Measurements from ENCODE around the gene AUH. TPM values are rescaled to one million over a fixed set of nuclear protein-coding genes. Genes with fewer than 3 reads are reported as not detected.

Gene AUH, protein sequence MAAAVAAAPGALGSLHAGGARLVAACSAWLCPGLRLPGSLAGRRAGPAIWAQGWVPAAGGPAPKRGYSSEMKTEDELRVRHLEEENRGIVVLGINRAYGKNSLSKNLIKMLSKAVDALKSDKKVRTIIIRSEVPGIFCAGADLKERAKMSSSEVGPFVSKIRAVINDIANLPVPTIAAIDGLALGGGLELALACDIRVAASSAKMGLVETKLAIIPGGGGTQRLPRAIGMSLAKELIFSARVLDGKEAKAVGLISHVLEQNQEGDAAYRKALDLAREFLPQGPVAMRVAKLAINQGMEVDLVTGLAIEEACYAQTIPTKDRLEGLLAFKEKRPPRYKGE
- total RNA-seq: 58.2 and 62.6 TPM in 2 replicates

DNA sequence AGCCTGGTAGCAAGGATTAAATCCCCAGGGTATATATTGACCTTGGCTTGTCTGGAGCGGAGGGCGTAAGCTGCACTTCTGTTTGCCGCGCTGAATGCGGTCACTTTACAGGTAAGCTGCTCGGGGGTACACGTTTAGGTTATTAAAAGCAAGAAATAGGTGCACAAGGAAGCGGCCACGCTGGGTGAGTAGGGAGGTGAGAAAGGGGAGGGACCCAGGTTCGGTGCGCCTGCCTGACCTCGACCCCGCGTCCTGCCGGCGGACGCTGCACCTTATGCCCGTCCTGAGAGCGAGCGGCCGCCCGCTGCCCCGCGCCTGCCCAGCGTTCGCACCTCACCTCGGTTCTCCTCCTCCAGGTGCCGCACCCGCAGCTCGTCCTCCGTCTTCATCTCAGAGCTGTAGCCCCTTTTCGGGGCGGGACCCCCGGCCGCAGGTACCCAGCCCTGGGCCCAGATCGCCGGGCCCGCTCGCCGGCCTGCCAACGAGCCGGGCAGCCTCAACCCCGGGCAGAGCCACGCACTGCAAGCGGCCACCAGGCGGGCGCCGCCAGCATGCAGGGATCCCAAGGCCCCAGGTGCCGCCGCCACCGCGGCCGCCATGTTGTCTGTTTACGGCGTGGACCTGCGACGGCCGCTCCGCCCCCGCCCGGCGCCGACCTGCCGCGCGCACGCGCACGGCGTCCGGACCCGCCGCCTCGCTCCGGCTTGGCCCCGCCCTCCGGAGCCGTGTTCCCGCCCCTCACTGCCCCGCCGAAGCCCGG lies at the start of gene AUH:
Gene AUH (minus strand): TSS at position 628 of the 760 bp plus-strand sequence. CDS start 29 bp downstream, at position 599.
- Mint-ChIP-seq H3K9me3 (peaks cover 7% of the 10 kb centered on the region), H3K4me1 (ENCODE audit: low read depth) (peaks cover 50% of the 10 kb centered on the region), H3K4me3 (ENCODE audit: low read depth) (peak within 1 kb of the TSS; percentile 98), H3K27me3 (ENCODE audit: low read depth) (no peaks in the 10 kb centered on the region), H3K27ac (peak within 1 kb of the TSS; percentile 99), H3K36me3 (ENCODE audit: low read depth) (peaks cover 48% of the 10 kb centered on the region)
- peak; percentile 84 for DNase-seq (ENCODE audit: low spot score)
- intact Hi-C loops (cut with micrococcal nuclease): no loop called here

DNA sequence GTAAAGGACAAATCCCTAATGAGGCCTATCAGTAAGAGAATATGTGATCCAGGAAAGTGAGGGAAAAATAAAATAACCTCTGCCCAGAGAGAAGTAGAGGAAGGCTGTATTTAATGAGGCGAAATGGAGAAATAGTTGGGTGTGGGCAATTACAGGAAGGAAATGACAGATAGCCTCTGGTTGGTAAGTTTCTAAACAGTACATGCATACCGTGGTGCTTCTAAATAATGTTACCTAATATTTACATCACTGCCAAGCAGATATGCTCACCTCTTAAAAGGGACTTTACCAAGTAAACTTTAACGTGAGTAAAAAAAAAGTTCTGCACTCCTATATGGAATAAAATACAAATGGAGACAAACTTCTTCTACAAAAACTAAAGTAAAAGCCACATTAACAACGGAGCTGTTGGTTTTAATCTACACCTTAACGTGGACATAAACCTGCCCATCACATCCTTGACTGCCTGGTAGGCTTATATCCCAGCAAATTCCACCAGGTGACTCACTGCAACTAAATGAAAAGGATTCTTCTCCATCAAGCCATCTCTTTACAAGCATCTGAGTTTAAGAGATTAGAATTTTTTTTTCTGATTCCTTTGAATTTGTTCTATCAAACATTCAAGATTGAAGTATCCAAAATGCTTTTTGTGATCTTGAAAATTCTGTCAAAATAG lies 49.5 kb upstream of the AUH start:
- Mint-ChIP-seq H3K9me3 (no peaks in the 10 kb centered on the region), H3K36me3 (ENCODE audit: low read depth) (peaks cover 94% of the 10 kb centered on the region), H3K4me1 (ENCODE audit: low read depth) (peaks cover 62% of the 10 kb centered on the region), H3K27ac (peak overlapping the region; percentile 33), H3K27me3 (ENCODE audit: low read depth) (no peaks in the 10 kb centered on the region), H3K4me3 (ENCODE audit: low read depth) (no peak overlapping the region)
- intact Hi-C loops (cut with micrococcal nuclease): no loop called here
- DNase-seq (ENCODE audit: low spot score): no peak

DNA sequence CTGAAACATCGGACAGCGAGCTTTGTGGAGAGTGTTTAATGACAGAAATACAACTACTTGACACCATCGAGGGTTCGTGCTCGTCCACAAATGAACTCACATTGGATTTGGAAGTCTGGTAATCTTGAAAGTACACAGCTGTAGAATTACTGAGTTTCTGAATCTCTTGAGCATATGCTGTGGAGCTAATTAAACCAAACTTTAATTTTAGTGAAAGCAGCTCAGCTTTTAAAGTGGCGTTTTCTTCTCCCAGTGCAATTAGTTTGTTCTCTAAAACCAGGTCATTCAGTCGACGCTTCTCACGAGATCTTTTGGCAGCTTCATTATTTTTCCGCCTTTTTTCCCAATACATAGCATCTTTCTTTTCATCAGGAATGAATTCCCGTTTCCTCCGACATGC lies 48.4 kb upstream of the AUH start:
- Mint-ChIP-seq H3K4me3 (ENCODE audit: low read depth) (no peak overlapping the region), H3K27me3 (ENCODE audit: low read depth) (no peaks in the 10 kb centered on the region), H3K4me1 (ENCODE audit: low read depth) (peaks cover 56% of the 10 kb centered on the region), H3K9me3 (no peaks in the 10 kb centered on the region), H3K36me3 (ENCODE audit: low read depth) (peaks cover 95% of the 10 kb centered on the region), H3K27ac (no peak overlapping the region)
- intact Hi-C loops (cut with micrococcal nuclease): no loop called here
- no peak for DNase-seq (ENCODE audit: low spot score)

DNA sequence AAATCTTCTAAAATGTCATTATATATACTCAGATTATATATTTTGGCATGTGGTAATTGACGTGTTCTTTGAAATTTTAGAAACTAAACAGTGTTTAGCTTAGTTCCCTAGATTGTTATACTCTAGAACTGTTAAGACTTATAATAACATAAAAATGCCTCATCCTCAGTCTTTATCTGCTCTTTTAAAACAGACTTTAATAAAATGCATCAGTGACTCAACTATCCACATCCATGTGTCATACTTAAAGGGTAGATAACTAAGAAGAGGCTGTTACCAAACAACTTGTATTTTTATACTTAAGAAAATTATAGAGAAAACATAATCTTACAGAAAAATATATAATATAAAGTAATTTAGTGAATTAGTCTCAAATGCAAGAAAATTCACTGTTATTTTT lies 46.8 kb upstream of the AUH start:
- DNase-seq (ENCODE audit: low spot score): no peak
- intact Hi-C loops (cut with micrococcal nuclease): no loop called here
- no peak overlapping the region for H3K4me3 Mint-ChIP-seq (ENCODE audit: low read depth)
- H3K27ac Mint-ChIP-seq: no peak overlapping the region
- H3K9me3 Mint-ChIP-seq: no peaks in the 10 kb centered on the region
- peaks cover 53% of the 10 kb centered on the region for H3K4me1 Mint-ChIP-seq (ENCODE audit: low read depth)
- no peaks in the 10 kb centered on the region for H3K27me3 Mint-ChIP-seq (ENCODE audit: low read depth)
- peaks cover 93% of the 10 kb centered on the region for H3K36me3 Mint-ChIP-seq (ENCODE audit: low read depth)

DNA sequence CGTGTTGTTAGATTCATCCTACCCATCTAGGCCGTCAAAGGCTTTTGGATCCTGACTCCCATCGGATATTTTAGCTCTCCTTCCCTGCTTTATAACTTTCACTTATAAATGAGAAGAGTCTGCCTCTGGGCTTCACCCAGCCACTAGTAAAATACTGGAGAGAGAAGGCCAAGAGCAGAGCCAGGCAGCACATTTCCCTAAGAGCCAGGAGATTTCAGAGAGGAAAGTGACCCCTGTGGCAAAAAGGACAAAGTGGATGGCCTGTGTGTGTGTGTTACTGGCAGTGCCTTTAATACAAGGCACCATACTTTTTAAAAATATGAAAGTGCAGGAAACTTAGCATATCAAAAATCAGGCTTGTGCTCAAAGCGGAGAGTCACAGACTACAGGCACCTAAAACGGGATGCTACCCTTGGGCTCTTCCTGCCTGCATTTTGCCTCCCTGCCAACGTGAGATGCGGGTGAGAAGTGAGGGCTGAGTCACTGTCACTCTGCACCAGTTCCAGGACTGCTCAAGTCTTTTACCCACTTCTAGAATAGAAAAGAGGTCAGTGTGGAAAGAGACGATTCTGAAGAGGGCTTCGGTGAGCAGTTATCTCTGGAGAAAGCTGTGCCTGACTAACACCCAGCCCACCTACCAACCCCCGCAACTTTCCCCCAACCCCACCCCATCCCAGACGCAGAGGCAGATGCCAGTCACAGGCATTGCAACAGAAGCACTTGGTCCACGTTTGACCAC lies 46.0 kb upstream of the AUH start:
- peaks cover 92% of the 10 kb centered on the region for H3K36me3 Mint-ChIP-seq (ENCODE audit: low read depth)
- no peaks in the 10 kb centered on the region for H3K9me3 Mint-ChIP-seq
- no peak overlapping the region for H3K27ac Mint-ChIP-seq
- no peak overlapping the region for H3K4me3 Mint-ChIP-seq (ENCODE audit: low read depth)
- intact Hi-C loops (cut with micrococcal nuclease): no loop called here
- DNase-seq (ENCODE audit: low spot score): no peak
- peaks cover 52% of the 10 kb centered on the region for H3K4me1 Mint-ChIP-seq (ENCODE audit: low read depth)
- no peaks in the 10 kb centered on the region for H3K27me3 Mint-ChIP-seq (ENCODE audit: low read depth)

DNA sequence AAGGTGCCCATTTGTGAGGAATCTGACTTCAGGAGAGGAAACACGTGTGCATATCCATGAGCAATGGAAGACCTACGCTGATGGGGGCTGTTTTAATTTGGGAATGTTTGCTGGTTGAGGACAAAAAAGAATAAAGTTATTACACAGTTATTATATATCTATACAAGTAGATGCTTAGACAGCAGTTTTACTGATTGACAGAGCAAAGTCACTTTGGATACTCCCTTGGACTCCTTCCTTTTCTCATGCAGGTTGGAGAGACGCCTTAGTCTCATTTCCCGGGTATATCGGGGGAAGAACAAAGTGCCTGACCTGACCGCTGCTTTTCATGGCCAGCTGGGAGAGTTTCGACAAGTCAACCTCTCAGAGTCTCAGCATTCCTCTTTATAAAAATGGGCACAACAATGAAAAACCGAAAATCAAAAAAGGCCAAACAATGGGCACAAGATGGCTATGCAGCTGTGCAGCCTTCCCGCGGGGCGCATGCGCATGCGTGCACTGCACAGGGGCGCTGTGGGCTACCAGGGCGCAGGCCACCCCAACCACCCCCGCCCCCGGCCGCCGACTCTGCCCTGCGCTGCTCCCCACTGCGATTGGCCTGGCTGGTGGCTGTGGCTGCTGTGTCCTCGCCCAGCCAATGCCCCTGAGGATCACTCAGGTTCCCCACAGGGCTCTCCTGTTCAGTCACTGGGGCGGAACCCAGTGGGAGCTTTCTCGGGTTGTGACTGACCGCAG lies 43.8 kb upstream of the AUH start:
- no peaks in the 10 kb centered on the region for H3K9me3 Mint-ChIP-seq
- no peak overlapping the region for H3K27ac Mint-ChIP-seq
- no peak overlapping the region for H3K4me3 Mint-ChIP-seq (ENCODE audit: low read depth)
- intact Hi-C loops (cut with micrococcal nuclease): no loop called here
- H3K4me1 Mint-ChIP-seq (ENCODE audit: low read depth): peaks cover 38% of the 10 kb centered on the region
- H3K36me3 Mint-ChIP-seq (ENCODE audit: low read depth): peaks cover 74% of the 10 kb centered on the region
- no peak for DNase-seq (ENCODE audit: low spot score)
- no peaks in the 10 kb centered on the region for H3K27me3 Mint-ChIP-seq (ENCODE audit: low read depth)

DNA sequence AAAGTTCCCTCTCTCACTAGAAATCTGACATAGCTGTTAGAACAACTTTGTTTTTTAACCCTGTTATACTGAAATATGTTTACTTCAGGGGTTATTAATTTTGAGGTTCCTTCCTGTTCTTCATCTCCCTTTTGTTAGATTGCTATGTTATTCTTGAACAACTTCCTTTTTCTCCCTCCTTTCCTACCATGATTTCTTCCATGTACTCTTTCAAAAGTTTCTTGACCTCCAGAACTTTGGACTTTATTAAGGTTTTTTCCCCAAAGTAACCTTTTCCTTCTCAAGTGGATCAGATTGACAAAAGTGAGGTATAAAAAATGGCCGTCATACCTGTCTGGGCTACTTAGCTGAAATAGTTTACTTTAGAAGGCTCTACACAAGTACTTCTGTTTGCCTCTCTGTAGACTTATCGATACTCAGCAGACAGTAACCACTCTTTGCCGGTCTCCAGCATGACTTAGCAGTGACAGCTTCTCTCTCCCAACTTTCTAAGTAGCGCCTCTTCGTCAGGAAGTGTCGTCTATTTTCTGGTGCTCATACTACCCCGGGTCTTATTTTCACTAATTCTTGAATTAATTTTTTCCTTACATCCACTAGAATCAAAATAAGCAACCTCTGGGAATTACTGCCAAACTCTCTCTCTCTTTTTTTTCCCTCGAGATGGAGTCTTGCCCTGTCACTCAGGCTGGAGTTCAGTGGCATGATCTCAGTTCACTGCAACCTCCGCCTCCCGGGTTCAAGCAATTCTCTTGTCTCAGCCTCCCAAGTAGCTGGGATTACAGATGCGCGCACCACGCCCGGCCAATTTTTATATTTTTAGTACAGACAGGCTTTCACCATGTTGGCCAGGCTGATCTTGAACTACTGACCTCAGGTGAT lies 42.2 kb upstream of the AUH start:
- Mint-ChIP-seq H3K4me1 (ENCODE audit: low read depth) (peaks cover 24% of the 10 kb centered on the region), H3K27me3 (ENCODE audit: low read depth) (no peaks in the 10 kb centered on the region), H3K27ac (peak overlapping the region; percentile 30), H3K9me3 (no peaks in the 10 kb centered on the region), H3K4me3 (ENCODE audit: low read depth) (no peak overlapping the region), H3K36me3 (ENCODE audit: low read depth) (peaks cover 57% of the 10 kb centered on the region)
- no peak for DNase-seq (ENCODE audit: low spot score)
- intact Hi-C loops (cut with micrococcal nuclease): no loop called here

DNA sequence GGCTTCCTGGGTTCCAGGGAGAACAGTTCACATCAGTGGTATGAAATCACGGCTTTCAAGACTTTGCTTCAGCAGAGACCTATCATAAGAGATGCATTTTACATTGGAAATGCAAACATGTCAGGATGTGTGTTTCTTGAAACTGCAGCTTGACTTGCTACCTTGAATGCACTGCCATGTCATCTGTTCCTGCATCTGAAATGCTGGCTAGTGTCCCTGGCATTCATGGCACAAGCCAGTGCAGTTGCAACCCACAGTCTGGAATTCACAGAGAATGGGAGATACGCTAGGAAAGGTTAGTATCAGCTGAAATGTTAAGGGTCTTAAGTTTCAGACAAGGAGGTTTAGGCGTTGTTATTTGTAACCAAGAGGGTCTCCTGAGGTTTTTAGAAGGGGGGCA lies 37.2 kb upstream of the AUH start:
- intact Hi-C loops (cut with micrococcal nuclease): no loop called here
- H3K36me3 Mint-ChIP-seq (ENCODE audit: low read depth): peaks cover 12% of the 10 kb centered on the region
- H3K4me1 Mint-ChIP-seq (ENCODE audit: low read depth): peaks cover 33% of the 10 kb centered on the region
- H3K9me3 Mint-ChIP-seq: no peaks in the 10 kb centered on the region
- H3K27ac Mint-ChIP-seq: no peak overlapping the region
- no peak for DNase-seq (ENCODE audit: low spot score)
- no peak overlapping the region for H3K4me3 Mint-ChIP-seq (ENCODE audit: low read depth)
- no peaks in the 10 kb centered on the region for H3K27me3 Mint-ChIP-seq (ENCODE audit: low read depth)

DNA sequence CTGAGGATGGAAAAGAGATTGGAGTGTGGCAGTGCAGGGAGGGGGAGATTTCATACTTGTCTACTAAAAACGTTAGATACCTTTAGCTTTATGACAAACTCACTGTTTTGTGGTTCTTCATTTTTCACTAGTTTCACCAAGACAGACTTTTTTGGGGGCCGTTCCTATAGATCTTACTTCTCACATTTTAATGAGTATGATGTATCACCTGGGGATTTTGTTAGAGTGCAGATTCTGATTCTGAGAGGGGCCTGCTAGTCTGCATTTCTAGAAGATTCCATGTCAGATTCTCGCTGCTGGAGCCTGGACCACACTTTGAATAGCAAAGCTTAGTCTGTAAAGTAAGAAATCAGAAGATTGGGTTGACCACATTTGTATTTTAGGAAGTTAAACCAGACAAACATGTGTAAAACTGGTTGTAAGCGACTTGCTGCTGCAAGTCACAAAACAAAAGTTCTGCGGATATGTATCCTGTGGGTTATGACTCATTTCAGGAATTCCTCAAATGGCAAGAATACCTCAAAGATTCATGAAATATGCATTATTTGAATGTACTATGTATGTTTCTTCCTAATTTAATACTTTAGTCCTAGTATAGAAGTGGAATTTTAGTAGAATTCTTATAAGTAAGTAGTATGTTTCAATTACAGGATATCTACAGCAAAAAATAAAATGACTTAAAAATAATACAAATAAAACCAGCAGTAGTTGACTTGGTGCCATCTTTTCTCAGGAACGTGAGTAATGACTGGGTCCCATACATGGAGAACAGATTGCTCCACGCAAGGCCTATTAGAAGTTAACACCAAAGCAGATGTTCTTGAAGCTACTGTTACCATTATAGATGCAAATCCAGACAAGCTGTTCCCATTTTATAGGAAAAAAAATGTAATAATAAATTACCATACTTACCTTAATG lies 34.1 kb upstream of the AUH start:
- Mint-ChIP-seq H3K27me3 (ENCODE audit: low read depth) (no peaks in the 10 kb centered on the region), H3K4me3 (ENCODE audit: low read depth) (peak overlapping the region; percentile 54), H3K36me3 (ENCODE audit: low read depth) (no peaks in the 10 kb centered on the region), H3K27ac (peak overlapping the region; percentile 86), H3K4me1 (ENCODE audit: low read depth) (peaks cover 24% of the 10 kb centered on the region), H3K9me3 (no peaks in the 10 kb centered on the region)
- intact Hi-C loops (cut with micrococcal nuclease): loop anchor here (1.0 to 2.0 kb wide), 2 partner anchors 23 to 37 kb away; no protein-coding TSS in a partner anchor
- DNase-seq (ENCODE audit: low spot score): peak; percentile 26

DNA sequence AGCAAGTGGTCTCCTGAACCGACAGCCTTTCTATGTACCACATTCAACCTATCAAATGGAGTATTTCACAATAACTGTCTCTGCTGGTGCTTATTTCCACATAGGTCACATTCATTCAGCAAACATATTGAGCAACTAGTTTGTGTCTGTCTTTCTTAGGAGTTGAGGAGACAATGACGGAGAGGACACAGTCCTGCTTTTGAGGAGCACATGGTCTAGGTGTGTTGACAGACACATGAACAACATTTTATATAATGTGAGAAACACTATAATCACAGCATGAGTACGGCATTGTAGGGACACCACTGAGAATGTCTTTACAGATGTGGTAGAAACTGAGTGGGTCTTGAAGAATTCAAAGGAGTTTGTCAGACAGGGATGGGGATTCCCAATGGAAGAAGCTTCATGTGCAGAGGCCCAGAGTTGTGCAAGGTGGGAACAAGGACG lies 33.4 kb upstream of the AUH start:
- H3K27me3 Mint-ChIP-seq (ENCODE audit: low read depth): no peaks in the 10 kb centered on the region

More for the DNA sequence above, 33.4 kb upstream of the AUH start:
- Mint-ChIP-seq H3K4me3 (ENCODE audit: low read depth) (peak overlapping the region; percentile 54), H3K4me1 (ENCODE audit: low read depth) (peaks cover 24% of the 10 kb centered on the region), H3K36me3 (ENCODE audit: low read depth) (no peaks in the 10 kb centered on the region), H3K27ac (peak overlapping the region; percentile 86), H3K9me3 (no peaks in the 10 kb centered on the region)
- no peak for DNase-seq (ENCODE audit: low spot score)
- intact Hi-C loops (cut with micrococcal nuclease): loop anchor here (1.0 to 2.0 kb wide), 2 partner anchors 24 to 36 kb away; no protein-coding TSS in a partner anchor
